A172 (cell line): Measurements from ENCODE around the gene SKOR1. TPM values are rescaled to one million over a fixed set of nuclear protein-coding genes. Genes with fewer than 3 reads are reported as not detected.
A peak's percentile ranks its signal among the peaks of the same experiment; 100 is the strongest.

Experiments used
- DNase-seq: peaks from one replicate; pipeline ENCODE4 v3.0.0-alpha.2; 2015; ENCODE audit warnings: low spot score
- total RNA-seq: library from RNA; depleted of rRNA; stranded (reverse); fragments of >200 nt; shearing (Covaris generic); gene quantifications from 2 replicates; pipeline ENCODE4 v1.2.3, GENCODE V29; 2014; rRNA removed

The SKOR1 gene, protein sequence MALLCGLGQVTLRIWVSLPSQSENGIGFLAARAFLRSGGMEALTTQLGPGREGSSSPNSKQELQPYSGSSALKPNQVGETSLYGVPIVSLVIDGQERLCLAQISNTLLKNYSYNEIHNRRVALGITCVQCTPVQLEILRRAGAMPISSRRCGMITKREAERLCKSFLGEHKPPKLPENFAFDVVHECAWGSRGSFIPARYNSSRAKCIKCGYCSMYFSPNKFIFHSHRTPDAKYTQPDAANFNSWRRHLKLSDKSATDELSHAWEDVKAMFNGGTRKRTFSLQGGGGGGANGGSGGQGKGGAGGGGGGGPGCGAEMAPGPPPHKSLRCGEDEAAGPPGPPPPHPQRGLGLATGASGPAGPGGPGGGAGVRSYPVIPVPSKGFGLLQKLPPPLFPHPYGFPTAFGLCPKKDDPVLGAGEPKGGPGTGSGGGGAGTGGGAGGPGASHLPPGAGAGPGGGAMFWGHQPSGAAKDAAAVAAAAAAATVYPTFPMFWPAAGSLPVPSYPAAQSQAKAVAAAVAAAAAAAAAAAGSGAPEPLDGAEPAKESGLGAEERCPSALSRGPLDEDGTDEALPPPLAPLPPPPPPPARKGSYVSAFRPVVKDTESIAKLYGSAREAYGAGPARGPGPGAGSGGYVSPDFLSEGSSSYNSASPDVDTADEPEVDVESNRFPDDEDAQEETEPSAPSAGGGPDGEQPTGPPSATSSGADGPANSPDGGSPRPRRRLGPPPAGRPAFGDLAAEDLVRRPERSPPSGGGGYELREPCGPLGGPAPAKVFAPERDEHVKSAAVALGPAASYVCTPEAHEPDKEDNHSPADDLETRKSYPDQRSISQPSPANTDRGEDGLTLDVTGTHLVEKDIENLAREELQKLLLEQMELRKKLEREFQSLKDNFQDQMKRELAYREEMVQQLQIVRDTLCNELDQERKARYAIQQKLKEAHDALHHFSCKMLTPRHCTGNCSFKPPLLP
- not detected in 2 replicates for total RNA-seq

GRCh38 chr15:67824976-67825880, at the start of gene SKOR1:
SKOR1 (plus strand) TSS chr15:67825509; CDS start chr15:67825603, 94 bp downstream.
- no peak for DNase-seq

DNA sequence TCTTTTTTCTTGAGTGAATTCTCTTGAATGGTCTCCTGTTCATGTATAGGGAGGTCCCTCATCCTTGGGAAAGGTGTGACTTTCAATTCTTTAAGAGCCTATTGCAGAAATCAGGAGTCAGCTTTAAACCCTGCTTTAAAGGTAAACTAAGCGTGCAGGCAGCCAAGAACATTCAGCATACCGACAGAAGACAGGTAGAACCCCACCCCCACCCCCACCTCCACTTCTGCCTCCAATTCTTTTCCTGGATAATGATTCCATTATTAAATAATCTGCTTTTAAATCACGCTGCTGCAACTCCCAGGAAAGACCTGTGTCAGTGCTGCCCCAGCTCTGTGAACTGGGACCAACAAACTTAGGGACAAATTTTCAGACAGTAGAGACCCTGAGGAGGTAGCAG, 49.3 kb upstream of the SKOR1 start:
- no peak for DNase-seq

GRCh38 chr15:67776600-67776999, 48.7 kb upstream of the SKOR1 start:
- DNase-seq: peak; percentile 32

GRCh38 chr15:67777071-67777470, 48.2 kb upstream of the SKOR1 start:
- no peak for DNase-seq

DNA sequence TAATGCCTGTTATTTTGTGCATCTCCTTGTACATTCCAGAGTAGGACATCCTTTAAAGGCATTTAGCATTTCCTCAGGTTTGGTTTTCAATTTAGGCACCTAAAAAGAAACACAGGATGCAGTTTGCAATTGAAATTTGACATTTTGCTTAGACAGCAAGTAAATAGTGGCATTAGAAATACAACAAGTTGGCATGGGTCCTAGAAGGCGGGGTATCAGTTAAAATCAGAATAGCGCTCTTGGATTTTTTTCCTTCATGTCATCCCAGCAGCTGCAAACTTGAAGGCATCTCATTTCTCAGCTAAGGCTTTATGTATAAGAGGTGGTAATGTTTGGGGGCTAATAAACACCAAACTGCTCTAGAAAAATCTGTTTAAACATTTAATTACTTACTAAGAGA, 47.5 kb upstream of the SKOR1 start:
- no peak for DNase-seq

GRCh38 chr15:67778968-67779548, 46.3 kb upstream of the SKOR1 start:
- DNase-seq: no peak

DNA sequence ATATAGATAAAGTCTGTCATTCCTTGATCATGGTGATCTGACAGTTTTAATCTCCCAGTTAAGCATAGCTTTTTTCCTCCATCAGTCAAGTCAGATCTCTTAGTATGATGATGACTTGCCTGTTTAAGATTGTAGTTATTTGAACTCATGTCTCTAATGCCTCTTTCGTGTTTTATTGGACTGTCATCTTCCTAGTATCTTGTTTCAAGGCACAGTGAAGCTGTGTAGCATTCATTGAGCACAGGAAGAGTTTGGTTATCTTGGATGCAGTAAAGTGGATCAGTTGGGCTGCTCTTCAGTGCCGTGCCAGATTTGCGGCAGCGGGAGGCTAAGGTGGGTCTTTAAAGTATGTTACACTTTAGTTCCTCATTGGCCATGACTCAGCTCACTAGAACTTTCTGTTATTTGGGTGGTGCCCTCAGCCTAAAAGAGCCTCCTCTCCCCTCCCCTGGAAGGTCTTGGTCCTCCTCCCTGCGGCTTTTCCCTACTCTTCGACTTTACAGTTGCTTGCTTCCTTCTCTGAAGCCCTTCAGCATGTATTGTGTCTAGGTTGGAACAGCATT, 45.7 kb upstream of the SKOR1 start:
- DNase-seq: no peak

DNA sequence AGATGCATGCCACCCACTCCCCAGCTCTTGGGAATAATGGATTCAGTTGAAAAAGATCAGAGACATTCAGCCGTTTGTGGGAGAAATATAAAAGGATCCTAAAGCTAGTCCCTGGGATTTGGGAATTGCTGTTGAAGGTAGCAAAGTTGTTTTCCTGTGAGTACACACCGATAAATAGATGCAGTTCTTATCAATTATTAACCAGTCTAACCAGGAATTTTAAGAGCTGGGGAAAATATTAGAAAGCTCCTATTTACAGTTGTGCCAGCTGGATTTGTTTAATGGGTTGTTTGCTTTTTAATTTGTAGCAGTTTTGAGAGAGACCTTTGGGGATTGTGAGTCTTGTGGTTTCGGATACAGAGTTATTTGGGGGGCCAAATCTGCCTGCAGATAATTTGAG, 44.2 kb upstream of the SKOR1 start:
- DNase-seq: no peak

DNA sequence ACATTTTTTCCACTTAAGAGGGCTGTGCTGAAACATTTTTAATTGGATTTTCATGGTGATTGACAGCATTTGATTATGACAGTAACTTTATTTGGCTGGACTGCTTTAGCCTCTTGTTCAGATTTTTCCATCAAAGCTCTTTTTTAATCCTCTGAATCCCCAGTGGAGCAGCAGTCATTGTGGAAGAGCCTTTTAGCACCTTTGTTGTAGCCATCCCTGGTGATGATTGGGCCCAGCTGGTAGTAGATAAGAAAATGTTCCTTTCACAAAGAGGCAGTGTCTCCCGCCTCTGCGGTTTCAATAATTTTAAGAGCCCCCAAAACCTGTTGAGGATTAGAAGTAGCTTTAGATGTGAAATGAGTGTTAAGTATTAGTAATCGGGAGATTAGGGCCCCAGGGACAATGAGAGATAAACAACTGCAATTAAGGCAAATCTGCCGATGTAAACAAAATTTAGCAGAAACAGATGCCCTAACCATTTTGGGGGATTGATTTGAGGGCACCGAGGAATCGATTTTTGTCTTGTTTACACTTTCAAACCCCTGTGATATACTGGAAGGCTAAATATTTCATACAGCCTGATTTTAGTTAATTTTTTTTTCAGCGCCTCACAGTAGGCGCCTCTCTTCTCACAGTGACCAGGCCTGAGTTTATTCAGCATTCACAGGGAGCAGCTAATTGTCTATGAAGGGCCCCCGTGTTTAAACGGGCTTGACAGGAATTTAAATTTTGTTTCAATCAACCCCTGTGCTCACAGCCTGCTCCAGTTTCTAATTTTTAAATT, 43.2 kb upstream of the SKOR1 start:
- DNase-seq: no peak

DNA sequence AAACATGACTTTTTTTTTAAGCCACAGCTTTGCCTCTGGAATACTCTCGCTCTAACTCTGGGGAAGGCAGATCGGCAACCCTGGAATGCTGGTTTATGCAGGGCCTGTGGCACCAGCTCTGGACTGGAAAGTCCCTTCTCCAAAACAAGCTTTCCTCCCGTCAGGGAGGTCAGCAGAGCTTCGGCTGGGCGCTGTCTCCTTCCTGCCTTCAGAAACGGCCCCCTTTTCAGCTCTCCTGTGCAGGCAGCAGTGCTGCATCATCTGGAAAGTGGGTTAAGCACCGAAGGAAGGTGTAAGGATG, 42.7 kb upstream of the SKOR1 start:
- DNase-seq: no peak

DNA sequence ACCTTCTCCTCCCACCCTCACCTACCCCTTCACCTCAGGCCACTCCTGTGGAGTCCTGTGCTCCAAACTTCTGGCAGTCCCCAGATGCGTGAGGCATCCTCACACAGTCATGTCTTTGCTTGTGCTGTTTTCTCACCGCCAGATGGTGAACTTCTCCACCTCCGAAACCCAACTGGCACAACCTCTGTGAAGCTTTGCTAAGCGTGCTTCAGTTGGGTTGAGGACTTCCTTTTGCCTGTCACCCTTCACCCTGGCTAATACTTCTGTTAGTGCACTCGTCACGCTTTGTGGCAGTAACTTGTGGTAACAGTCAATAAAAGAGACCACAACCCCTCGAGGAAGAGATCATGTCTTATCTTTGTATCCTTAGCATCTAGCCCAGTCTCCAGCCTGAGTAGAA, 42.0 kb upstream of the SKOR1 start:
- no peak for DNase-seq

DNA sequence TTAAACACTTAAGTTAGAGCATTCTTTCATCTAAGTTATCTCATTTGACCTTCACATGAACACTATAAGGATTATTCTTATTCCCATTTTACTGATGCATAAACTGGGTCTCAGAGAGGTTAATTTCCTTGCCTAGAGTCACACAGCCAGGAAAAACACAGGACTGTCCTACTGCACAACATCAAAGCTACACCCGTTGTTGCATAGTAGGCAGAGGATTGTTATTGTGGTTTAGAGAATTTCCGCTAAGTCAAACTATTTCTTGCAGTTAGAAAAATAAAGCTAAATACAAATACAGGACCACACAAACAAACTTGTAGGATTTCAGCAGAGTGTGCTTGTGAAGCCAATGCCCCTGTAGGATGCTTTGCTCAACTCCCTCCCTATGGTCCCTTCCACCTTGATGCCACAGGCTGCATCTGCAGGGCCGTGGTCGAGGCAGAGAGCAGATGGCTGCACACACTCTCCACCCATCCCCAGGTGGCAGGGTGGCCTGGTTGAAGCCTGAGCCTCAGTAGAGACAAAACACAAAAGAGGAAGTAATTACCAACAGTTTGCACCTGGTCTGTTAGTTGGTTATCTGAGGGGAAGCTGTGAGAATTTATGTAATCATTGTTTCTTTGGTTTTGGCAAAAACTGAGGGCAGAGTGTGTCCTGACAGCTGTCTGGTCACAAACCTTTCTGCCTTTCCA, 41.1 kb upstream of the SKOR1 start:
- no peak for DNase-seq

DNA sequence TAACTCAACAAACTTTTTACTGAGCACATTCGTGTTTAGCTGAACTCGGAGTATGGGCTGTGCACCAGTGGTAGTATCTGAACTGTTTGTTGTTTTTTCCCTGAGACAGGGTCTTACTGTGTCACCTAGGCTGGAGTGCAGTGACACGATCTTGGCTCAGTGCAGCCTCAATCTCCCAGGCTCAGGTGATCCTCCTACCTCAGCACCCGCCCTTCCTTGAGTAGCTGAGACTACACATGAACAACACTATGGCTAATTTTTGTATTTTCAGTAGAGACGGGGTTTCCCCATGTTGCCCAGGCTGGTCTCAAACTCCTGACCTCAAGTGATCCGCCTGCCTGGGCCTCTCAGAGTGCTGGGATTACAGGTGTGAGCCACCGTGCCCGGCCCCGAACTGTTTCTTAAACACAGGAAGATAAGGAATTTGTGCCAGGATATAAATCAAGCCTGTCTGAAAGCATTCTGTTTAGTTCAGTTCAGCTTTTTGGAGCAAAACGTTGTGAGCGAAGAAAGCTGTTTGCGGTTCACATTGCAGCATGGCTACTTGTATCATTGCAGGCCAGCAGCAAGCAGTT, 40.4 kb upstream of the SKOR1 start:
- DNase-seq: no peak

GRCh38 chr15:67785431-67785830, 39.9 kb upstream of the SKOR1 start:
- no peak for DNase-seq

DNA sequence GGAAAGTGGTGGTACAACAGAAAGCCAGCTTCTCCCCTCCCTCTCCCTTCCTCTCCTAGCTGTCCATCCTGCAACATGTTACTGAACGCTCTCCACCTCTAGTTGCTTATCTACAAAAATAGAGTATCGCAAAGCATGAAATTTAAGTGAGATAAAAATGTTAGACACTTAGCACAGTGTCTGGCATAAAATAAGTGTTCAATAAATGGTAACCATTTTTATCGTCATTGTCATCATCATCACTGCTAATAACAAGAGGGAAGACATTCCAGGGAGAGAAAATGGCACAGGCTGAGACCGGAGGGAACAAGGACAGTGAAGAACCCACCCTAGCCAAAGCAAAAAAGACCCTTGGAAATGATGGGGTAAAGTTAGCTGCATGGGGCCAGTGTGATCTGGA, 38.7 kb upstream of the SKOR1 start:
- no peak for DNase-seq

GRCh38 chr15:67788986-67789385, 36.3 kb upstream of the SKOR1 start:
- no peak for DNase-seq

DNA sequence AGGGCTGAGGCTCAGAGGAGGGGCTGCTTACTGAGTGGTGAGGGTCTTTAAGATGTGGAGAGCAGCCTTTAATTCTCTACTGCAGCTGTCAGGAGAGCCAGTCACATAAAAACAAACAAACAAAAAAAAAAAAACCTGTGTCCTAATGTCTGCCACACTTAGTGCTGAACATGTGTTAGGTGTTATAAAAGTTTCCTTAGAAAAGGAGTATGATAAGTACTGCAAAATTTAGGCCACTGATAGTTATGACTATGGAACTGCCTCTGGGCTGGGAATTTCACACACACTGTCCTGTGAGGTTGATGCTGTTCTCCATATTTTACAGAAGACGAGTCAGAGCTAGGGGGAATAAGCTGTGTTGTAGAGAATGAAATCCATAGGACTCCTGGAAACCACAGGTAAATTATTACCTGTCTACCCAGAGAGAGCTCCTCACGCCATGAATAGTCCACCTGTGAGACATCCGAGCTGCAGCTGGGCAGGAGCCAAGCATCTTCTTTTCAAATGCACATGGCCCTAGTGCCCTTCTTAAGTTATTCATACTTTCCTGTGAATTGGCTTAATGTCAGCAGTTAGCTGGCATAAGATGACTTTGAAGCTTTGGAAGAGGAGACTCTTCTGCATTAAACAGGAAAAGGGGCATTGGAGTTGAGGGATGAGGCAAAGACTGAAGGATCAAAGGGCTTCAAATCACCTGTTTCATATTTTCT, 34.5 kb upstream of the SKOR1 start:
- DNase-seq: no peak

GRCh38 chr15:67792250-67792942, 32.9 kb upstream of the SKOR1 start:
- peak; percentile 57 for DNase-seq
